T-helper 17 cell (primary cell): ENCODE measurements around the gene RGP1. TPM values are rescaled to one million over a fixed set of nuclear protein-coding genes. Genes with fewer than 3 reads are reported as not detected.

Experiments
- ATAC-seq: fragments of 150-1000 bp; cut with Tn5 transposase; 2 replicates; pipeline ENCODE4 v1.10.0; 2021; ENCODE audit warnings: mild to moderate bottlenecking, moderate library complexity
- DNase-seq, 3 donors: peaks; one replicate each; pipeline versions ENCODE4 v3.0.0 to v3.0.0-alpha.2; 2020 to 2021
- H3K9me3 ChIP-seq: one replicate; pipeline ENCODE4 v1.7.0; 2013; ENCODE audit warnings: low read length, mild to moderate bottlenecking; ENCODE audit not compliant: control insufficient read depth, poor library complexity, severe bottlenecking
- H3K27ac Mint-ChIP-seq: one replicate; pipeline ENCODE4 v1.8.0; 2022; ENCODE audit warnings: mild to moderate bottlenecking, moderate library complexity, mixed read lengths
- H3K27me3 Mint-ChIP-seq: one replicate; pipeline ENCODE4 v1.8.0; 2022; ENCODE audit warnings: mixed read lengths
- H3K36me3 Mint-ChIP-seq: one replicate; pipeline ENCODE4 v1.8.0; 2022; ENCODE audit warnings: low read depth, mixed read lengths
- H3K4me1 Mint-ChIP-seq: one replicate; pipeline ENCODE4 v1.8.0; 2022; ENCODE audit warnings: mild to moderate bottlenecking, mixed read lengths
- H3K4me3 Mint-ChIP-seq: one replicate; pipeline ENCODE4 v1.8.0; 2022; ENCODE audit warnings: mild to moderate bottlenecking, moderate library complexity, mixed read lengths
- total RNA-seq, 4 donors: library from RNA in 2 of 4; stranded (reverse) in 2 of 4; gene quantifications; one replicate each; pipeline ENCODE4 v1.2.3 and lab custom pipeline; 2022 to 2026

RGP1 gene
- total RNA-seq, 2 donors from 2014 or later: 25.5 to 26.5 TPM

DNA sequence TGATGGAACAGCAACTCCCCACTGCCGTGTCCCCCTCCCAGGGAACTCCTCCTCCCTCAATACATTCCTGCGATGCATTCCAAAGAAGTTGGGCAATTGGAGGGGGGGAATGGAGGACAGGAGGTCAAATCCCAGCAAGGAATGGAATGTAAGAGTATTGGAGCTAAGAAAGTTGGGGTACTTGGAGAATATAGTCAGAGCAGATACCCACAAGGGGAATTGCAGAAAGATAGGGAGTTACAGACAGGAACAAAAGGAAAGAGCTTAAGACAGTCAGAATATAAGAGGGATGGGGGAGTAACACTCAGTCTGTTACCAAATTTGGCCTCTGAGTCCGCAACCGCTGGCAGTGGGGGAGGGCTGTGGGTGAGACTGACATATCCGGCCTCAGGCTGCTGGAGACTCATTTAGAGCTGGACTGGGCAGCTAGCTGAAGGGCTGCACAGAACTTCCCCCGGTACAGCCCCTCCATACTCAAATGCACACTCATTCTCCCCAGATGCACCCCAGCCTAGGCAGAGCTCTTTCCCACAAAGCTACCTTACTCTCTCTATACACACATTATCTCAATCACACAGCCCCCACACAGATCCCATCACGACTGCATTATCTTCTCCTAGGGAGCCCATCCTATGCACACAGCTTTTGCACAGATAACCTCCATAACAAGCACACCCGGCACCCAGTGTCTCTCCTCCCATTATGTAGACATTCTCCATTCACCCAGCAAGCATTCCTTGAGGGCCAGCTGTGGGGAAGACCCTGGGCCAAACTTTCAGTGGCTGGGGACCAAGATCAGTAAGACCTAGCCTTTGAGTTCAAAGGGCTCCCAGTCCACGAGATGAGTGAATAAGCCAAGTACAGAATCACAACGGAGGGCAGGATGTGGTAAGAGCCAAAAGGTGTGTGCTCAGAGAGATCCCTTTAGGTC is 20.8 kb upstream of the RGP1 start:
- H3K27me3 Mint-ChIP-seq: no peaks in the 10 kb centered on the region
- peaks cover 11% of the 10 kb centered on the region for H3K36me3 Mint-ChIP-seq
- ATAC-seq (no peak), DNase-seq (no peak)
- H3K27ac Mint-ChIP-seq: no peak overlapping the region
- peaks cover 29% of the 10 kb centered on the region for H3K4me1 Mint-ChIP-seq
- H3K4me3 Mint-ChIP-seq: no peak overlapping the region
- no peaks in the 10 kb centered on the region for H3K9me3 ChIP-seq

DNA sequence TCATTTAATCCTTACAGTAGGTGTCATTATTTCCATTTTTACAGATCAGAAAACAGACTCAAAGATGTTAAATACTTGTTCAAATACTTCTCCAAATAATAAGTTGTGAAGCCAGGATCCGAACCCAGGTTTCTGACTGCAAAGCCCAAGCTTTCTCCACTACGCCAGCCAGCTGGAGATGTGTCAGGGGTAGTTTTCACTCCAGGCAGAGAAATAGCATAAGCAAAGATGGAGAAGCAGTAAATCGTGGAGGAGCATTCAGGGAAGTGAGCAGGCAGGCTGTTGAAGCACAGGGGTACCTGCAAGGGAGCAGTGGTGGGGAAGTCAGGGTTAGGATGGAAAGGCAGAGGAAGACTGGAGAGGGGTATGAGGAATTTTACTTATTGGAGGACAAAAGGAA is 20.0 kb upstream of the RGP1 start:
- peaks cover 30% of the 10 kb centered on the region for H3K4me1 Mint-ChIP-seq
- ATAC-seq (no peak), DNase-seq (no peak)
- no peaks in the 10 kb centered on the region for H3K27me3 Mint-ChIP-seq
- H3K9me3 ChIP-seq: no peaks in the 10 kb centered on the region
- H3K4me3 Mint-ChIP-seq: no peak overlapping the region
- H3K36me3 Mint-ChIP-seq: peaks cover 11% of the 10 kb centered on the region
- H3K27ac Mint-ChIP-seq: no peak overlapping the region

DNA sequence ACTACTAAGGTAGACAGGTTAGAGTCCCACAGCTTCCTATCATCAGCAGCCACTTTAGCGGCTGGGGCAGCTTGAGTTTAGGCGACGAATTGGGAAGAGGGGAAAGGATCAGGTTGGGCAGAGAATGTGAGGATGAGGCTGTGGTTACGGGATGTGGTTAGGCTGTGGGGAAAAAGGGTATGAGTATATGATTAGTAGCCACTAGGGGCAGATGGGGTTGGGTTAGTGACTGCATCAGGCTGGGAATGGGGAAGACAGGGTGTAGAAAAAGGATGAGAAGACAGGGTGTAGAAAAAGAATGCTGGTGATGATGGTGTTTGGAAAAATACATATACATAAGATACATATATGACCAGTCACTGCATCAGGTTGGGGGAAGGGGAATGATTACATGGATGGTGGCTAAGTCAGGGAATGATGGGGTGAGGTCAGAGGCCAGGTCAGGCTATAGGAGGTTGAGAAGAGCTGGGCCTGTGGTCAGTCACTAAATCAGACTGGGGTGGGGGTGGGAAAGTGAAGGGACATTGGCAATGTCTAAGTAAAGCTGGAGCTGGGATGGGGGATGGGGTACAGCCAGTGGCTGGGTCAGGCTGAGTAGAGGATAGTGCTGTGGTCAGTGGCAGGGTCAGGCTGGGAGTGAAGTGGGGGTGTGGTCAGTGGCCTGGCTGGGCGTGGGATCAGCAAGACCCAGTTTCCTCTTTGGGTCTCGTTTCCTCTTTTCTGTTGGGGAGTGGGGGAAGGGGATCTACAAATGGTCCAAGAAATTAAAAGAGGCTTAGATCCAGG is 19.2 kb upstream of the RGP1 start:
- no peaks in the 10 kb centered on the region for H3K9me3 ChIP-seq
- Mint-ChIP-seq H3K27me3 (no peaks in the 10 kb centered on the region), H3K36me3 (peaks cover 5% of the 10 kb centered on the region), H3K4me1 (peaks cover 24% of the 10 kb centered on the region), H3K4me3 (no peak overlapping the region), H3K27ac (no peak overlapping the region)
- DNase-seq (no peak), ATAC-seq (no peak)

DNA sequence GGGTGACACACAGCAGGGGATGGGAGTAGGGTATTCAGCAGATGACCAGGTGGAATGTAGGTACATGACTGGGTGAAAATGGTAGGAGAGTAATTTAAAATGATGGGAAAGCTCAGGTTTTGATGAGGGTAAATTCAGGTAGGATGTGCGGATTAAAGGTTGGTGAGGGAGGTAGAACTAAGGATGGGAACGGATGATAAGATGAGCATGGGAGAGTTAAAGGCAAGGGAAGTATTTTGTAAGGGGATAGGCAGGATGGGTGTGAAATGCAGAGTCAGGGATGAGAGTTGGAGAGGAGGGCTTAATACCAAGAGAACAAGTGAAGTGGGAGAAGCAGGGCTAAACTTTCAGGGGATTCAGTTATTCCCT is 18.6 kb upstream of the RGP1 start:
- H3K9me3 ChIP-seq: no peaks in the 10 kb centered on the region
- ATAC-seq: no peak
- no peak overlapping the region for H3K4me3 Mint-ChIP-seq
- no peak overlapping the region for H3K27ac Mint-ChIP-seq
- peaks cover 23% of the 10 kb centered on the region for H3K4me1 Mint-ChIP-seq
- H3K36me3 Mint-ChIP-seq: peaks cover 3% of the 10 kb centered on the region
- H3K27me3 Mint-ChIP-seq: no peaks in the 10 kb centered on the region
- DNase-seq: no peak

DNA sequence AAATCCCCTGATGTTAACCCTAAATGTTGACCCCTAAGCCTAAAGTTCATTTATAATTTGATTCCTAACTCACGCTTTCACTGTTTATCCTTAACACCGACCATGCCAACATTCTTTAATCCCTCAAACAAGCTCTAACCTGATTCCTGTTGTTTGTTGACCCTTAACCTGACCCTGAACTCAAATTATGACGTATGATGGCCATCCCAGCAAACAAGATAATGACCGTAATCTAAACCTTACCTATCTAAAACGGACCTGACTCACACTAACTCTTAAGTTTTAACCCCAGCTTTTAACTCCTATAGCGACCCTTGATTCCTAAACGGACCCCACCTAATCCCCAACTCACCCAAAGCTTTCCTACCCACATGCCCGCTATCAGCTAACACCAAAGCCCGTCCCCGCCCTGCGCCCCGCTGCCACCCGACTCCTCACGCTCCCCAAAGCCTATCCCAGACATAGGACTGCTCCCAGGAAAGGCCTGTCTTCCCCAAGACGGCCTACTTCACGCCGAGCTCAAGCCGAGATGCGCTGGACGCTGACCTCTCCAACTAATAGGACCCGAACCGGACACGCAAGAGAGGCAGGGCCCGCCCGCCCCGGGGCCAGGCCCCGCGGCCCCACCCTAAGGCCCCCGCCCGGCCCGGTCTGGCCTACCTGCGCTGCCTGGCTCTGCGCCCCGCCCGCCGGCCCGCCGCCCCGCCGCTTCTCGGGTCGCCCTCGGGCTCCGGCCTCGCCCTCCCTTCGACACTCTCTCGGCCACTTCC is 17.5 kb upstream of the RGP1 start:
- Mint-ChIP-seq H3K27ac (no peak overlapping the region), H3K27me3 (no peaks in the 10 kb centered on the region), H3K4me1 (peaks cover 20% of the 10 kb centered on the region), H3K36me3 (peaks cover 3% of the 10 kb centered on the region), H3K4me3 (peak overlapping the region; percentile 98)
- ATAC-seq (no peak), DNase-seq (no peak)
- H3K9me3 ChIP-seq: no peaks in the 10 kb centered on the region

DNA sequence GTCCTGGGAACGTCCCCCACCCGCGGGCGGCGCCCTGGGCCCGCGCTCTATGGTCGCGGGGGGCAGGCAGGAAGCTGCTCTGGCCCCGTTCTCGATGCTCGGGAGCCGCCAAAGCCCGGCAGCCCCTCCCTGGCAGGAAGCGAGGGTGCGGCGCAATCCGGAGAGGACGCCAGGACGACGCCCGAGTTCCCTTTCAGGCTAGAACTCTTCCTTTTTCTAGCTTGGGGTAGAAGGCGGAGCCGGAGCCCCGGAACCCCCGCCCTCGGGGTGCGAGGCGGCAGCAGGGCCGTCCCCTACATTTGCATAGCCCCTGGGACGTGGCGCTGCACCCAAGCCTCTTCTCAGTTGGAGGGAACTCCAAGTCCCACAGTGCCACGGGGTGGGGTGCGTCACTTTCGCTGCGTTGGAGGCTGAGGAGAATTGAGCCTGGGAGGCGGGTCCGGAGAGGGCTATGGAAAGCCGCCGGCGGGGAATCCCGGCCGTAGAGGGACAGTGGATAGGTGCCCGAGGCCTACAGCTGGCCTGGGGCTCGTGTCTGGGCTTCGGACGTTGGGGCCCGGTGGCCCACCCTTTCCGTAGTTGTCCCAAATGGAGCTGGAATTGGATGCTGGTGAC is 16.8 kb upstream of the RGP1 start, which contains the start of the genes CREB3 and TLN1:
CREB3 (plus strand) TSS at position 482 of the 615 bp plus-strand sequence; CDS start at position 589, 107 bp downstream.
TLN1 (minus strand) TSS at position 11 of the 615 bp plus-strand sequence. CDS start 6,501 bp downstream, outside the sequence.
- ATAC-seq: peak; percentile 92
- Mint-ChIP-seq H3K4me3 (peak within 1 kb of the TSS; percentile 98), H3K27ac (no peak within 1 kb of the TSS), H3K27me3 (no peaks in the 10 kb centered on the region), H3K36me3 (peaks cover 3% of the 10 kb centered on the region), H3K4me1 (peaks cover 13% of the 10 kb centered on the region)
- H3K9me3 ChIP-seq: no peaks in the 10 kb centered on the region
- DNase-seq: peak; percentile 89 to 93 (median 90)

DNA sequence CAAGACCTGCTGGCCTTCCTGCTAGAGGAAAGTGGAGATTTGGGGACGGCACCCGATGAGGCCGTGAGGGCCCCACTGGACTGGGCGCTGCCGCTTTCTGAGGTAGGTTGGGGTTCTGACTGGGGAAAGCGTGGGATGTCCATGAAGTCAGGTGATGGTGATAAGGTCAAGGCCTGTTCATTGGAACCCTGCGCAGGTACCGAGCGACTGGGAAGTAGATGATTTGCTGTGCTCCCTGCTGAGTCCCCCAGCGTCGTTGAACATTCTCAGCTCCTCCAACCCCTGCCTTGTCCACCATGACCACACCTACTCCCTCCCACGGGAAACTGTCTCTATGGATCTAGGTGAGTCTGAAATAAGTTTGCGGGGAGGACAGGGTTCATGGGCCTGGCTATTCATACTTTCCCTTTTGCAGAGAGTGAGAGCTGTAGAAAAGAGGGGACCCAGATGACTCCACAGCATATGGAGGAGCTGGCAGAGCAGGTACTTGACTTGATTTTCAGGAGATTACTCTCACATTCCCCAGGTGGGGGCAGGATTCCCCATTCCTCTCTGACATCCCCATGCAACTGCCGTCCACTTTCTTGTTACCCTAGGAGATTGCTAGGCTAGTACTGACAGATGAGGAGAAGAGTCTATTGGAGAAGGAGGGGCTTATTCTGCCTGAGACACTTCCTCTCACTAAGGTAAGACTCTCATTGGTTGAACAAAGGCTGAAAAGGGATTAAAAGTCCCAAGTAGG is 16.1 kb upstream of the RGP1 start:
- no peaks in the 10 kb centered on the region for H3K9me3 ChIP-seq
- H3K36me3 Mint-ChIP-seq: peaks cover 3% of the 10 kb centered on the region
- H3K27me3 Mint-ChIP-seq: no peaks in the 10 kb centered on the region
- ATAC-seq (no peak), DNase-seq (no peak)
- peaks cover 15% of the 10 kb centered on the region for H3K4me1 Mint-ChIP-seq
- peak overlapping the region; percentile 98 for H3K4me3 Mint-ChIP-seq
- no peak overlapping the region for H3K27ac Mint-ChIP-seq

DNA sequence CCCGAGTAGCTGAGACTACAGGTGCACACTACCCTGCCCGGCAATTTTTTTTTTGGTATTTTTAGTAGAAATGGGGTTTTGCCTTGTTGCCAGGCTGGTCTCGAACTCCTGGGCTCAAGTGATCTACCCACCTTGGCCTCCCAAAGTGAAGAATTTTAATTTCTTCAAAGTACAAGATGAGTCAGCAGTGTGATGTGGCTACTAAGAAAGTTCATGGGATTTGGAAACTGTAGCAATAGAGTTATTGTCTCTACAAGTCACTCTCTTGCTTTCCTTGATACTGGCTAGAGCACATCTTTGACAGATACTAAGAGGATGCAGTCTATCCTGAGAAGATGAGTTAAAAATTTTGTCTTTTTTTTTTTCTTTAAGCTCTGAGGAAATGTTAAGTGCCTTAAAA is 15.0 kb upstream of the RGP1 start:
- no peak for DNase-seq
- Mint-ChIP-seq H3K36me3 (peaks cover 3% of the 10 kb centered on the region), H3K4me1 (peaks cover 18% of the 10 kb centered on the region), H3K27ac (no peak overlapping the region), H3K27me3 (no peaks in the 10 kb centered on the region), H3K4me3 (no peak overlapping the region)
- no peaks in the 10 kb centered on the region for H3K9me3 ChIP-seq
- ATAC-seq: no peak

DNA sequence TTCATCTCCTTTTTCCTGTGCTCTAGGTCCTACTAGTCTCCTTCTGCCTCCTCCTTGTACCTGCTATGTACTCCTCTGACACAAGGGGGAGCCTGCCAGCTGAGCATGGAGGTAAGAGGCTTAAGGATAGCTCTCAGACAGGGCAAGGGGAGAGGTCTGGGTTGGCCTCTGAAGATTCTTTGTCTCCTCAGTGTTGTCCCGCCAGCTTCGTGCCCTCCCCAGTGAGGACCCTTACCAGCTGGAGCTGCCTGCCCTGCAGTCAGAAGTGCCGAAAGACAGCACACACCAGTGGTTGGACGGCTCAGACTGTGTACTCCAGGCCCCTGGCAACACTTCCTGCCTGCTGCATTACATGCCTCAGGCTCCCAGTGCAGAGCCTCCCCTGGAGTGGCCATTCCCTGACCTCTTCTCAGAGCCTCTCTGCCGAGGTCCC is 12.9 kb upstream of the RGP1 start:
- Mint-ChIP-seq H3K27ac (peak overlapping the region; percentile 29), H3K36me3 (no peaks in the 10 kb centered on the region), H3K4me1 (peaks cover 20% of the 10 kb centered on the region), H3K4me3 (no peak overlapping the region), H3K27me3 (no peaks in the 10 kb centered on the region)
- H3K9me3 ChIP-seq: no peaks in the 10 kb centered on the region
- peak; percentile 25 to 61 (median 47) for DNase-seq
- ATAC-seq: peak; percentile 20

DNA sequence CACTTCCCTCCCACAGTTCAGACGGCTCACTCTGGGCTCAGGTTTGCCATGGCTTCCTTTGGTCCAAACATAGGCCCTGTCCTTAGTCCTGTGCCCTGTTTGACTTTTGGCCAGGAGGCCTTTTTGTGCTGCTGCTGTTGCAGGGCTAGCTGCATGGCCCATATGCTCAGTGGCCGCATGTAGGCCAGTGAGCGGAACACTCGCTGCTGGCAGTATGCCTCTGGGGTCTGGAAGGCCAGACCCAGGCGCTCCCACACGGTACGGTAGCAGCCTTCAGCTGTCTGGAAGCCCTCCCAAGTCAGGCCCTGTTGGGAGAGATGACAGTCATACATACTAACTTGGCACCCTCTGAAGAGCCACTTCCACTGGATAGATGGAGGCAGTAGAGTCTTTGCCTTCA is 11.9 kb upstream of the RGP1 start:
- ATAC-seq (no peak), DNase-seq (no peak)
- Mint-ChIP-seq H3K4me1 (peaks cover 28% of the 10 kb centered on the region), H3K27ac (no peak overlapping the region), H3K27me3 (no peaks in the 10 kb centered on the region), H3K4me3 (no peak overlapping the region), H3K36me3 (no peaks in the 10 kb centered on the region)
- no peaks in the 10 kb centered on the region for H3K9me3 ChIP-seq

DNA sequence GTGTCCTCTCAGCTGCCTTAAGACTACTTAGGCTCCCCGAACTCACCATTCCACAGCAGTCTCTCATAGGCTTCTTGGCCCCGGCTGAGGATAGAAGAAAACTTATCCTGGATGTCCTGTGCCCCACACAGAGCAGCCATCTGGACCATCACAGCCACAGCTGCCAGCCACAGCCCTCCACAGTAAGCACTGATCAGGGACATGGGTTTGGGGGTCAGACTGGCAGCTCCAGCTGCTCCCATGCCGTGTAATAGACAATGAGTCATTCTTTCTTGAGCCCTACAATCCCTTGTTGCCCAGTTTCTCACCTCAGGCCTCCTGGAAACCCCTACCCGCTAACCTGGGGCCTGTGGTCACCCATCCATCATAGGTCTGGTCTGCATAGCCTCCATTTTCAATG is 10.9 kb upstream of the RGP1 start:
- Mint-ChIP-seq H3K27ac (peak overlapping the region; percentile 27), H3K4me1 (peaks cover 25% of the 10 kb centered on the region), H3K27me3 (no peaks in the 10 kb centered on the region), H3K36me3 (no peaks in the 10 kb centered on the region), H3K4me3 (no peak overlapping the region)
- DNase-seq (no peak), ATAC-seq (no peak)
- no peaks in the 10 kb centered on the region for H3K9me3 ChIP-seq

DNA sequence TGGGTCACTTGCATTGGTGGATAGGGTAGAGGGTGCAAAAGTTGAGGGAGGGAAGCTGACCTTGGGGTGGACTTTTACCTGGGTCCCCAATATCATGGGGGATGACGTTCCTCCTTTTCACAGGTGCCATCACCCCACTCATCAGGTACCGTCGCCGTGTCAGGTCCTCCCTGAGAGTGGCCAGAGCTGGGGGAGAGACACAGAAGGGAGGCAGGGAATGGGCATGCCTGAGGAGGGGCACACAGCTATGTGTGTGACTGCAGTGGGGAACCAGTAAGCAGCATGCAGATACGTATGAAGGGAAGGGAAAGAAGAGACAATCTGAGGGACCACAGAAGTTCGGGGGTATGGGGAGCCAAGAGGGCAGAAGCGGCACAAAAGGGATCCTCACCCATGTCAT is 10.2 kb upstream of the RGP1 start:
- Mint-ChIP-seq H3K27me3 (no peaks in the 10 kb centered on the region), H3K4me1 (peaks cover 22% of the 10 kb centered on the region), H3K27ac (peak overlapping the region; percentile 16), H3K4me3 (no peak overlapping the region), H3K36me3 (peaks cover 4% of the 10 kb centered on the region)
- DNase-seq (no peak), ATAC-seq (no peak)
- no peaks in the 10 kb centered on the region for H3K9me3 ChIP-seq
